ENCODE data around the gene PTPRQ.

DNA sequence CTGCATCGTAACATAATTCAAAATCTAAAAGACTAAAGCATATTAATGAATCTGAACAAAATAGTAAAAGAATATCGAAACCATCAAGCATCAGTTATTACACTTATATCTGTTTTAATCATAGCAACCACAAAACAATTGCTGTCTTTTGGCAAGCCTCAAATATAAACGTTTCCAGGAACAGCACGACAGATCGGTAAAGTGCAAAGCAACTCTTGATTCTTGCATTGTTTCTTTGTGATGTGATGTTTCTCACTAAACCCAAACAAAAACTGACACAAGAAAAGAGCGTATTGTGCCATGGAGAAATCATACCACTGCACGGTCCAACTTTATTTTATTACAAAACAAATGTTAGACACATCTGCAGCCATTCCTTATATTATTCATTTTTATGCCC, 254.2 kb downstream of the PTPRQ start:
- TF ChIP-seq CTCF (optimal IDR thresholded peaks at IDR 0.05 in 1 of 3, IDR thresholded peaks at IDR 0.05 in 1 of 3, conservative IDR thresholded peaks at IDR 0.05 in 1 of 3; ENCODE audit: extremely low read depth in 1 of 3, insufficient read depth in 2 of 3, low read length in 3 of 3) (no peak), EZH2 (IDR thresholded peaks at IDR 0.05; ENCODE audit: low read length) (no peak)

Measured in keratinocyte (primary cell).